Mesenchymal stem cell (in vitro differentiated cells and primary cell): ENCODE measurements around the gene CBX2.

Experiments
- DNase-seq: peaks from one replicate; pipeline ENCODE4 v3.0.0-alpha.2; 2013
- H2AFZ ChIP-seq: one replicate; pipeline ENCODE4 v1.6.1; 2013; ENCODE audit warnings: low read depth, mild to moderate bottlenecking, control low read depth, inconsistent platforms, low read length, moderate library complexity
- H2AK5ac ChIP-seq: 2 replicates; pipeline ENCODE4 v1.6.1; 2013; ENCODE audit warnings: low read length, moderate library complexity, mild to moderate bottlenecking, inconsistent platforms; ENCODE audit not compliant: severe bottlenecking
- H2BK120ac ChIP-seq: one replicate; pipeline ENCODE4 v1.6.1; 2013; ENCODE audit warnings: low read depth, mild to moderate bottlenecking, inconsistent platforms, low read length, moderate library complexity
- H2BK12ac ChIP-seq, 2 experiments: one replicate each; pipeline ENCODE4 v1.6.1; 2013; ENCODE audit warnings: inconsistent platforms in 2 of 2, low read length in 2 of 2, mild to moderate bottlenecking in 2 of 2, moderate library complexity in 2 of 2, control low read depth in 1 of 2
- H2BK15ac ChIP-seq: one replicate; pipeline ENCODE4 v1.6.1; 2013; ENCODE audit warnings: mild to moderate bottlenecking, low read depth, inconsistent platforms; ENCODE audit not compliant: poor library complexity, severe bottlenecking
- H2BK5ac ChIP-seq: 2 replicates; pipeline ENCODE4 v1.6.1; 2013; ENCODE audit warnings: low read depth, mild to moderate bottlenecking, low read length, control low read depth, inconsistent platforms; ENCODE audit not compliant: poor library complexity, severe bottlenecking
- H3K14ac ChIP-seq, 2 experiments: one replicate each; pipeline ENCODE4 v1.6.1; 2013; ENCODE audit warnings: inconsistent platforms in 2 of 2, low read length in 2 of 2, control low read depth in 1 of 2, mild to moderate bottlenecking in 1 of 2, moderate library complexity in 1 of 2
- H3K18ac ChIP-seq, 2 experiments: one replicate each; pipeline ENCODE4 v1.6.1; 2013; ENCODE audit warnings: inconsistent platforms in 2 of 2, low read length in 2 of 2, control low read depth in 1 of 2, low read depth in 1 of 2, mild to moderate bottlenecking in 1 of 2
- H3K23ac ChIP-seq, 2 experiments: one replicate each; pipeline ENCODE4 v1.6.1; 2013; ENCODE audit warnings: inconsistent platforms in 2 of 2, low read length in 2 of 2, mild to moderate bottlenecking in 2 of 2, moderate library complexity in 2 of 2, control low read depth in 1 of 2
- H3K27ac ChIP-seq: 2 replicates; pipeline ENCODE4 v1.5.1; 2013; ENCODE audit warnings: mild to moderate bottlenecking, moderate library complexity, low read length, control low read depth, inconsistent platforms; ENCODE audit not compliant: poor library complexity, severe bottlenecking
- H3K27me3 ChIP-seq, 2 experiments: 2 replicates each; pipeline versions ENCODE4 v1.6.1 to v1.7.0; 2013; ENCODE audit warnings: low read length in 2 of 2, mild to moderate bottlenecking in 2 of 2, moderate library complexity in 2 of 2, control low read depth in 1 of 2, inconsistent platforms in 1 of 2; ENCODE audit not compliant: control insufficient read depth in 1 of 2, insufficient read depth in 1 of 2
- H3K36me3 ChIP-seq, 2 experiments: 2 replicates each; pipeline versions ENCODE4 v1.6.1 to v1.7.0; 2013; ENCODE audit warnings: low read length in 2 of 2, control low read depth in 1 of 2, inconsistent platforms in 1 of 2, low read depth in 1 of 2, mild to moderate bottlenecking in 1 of 2; ENCODE audit not compliant: insufficient read depth in 2 of 2, control insufficient read depth in 1 of 2
- H3K4ac ChIP-seq, 2 experiments: one replicate each; pipeline ENCODE4 v1.6.1; 2013; ENCODE audit warnings: inconsistent platforms in 2 of 2, low read length in 2 of 2, mild to moderate bottlenecking in 2 of 2, moderate library complexity in 2 of 2, control low read depth in 1 of 2, low read depth in 1 of 2
- H3K4me1 ChIP-seq: 2 replicates; pipeline ENCODE4 v1.6.1; 2013; ENCODE audit warnings: low read depth, low read length, control low read depth; ENCODE audit not compliant: control insufficient read depth, insufficient read depth
- H3K4me2 ChIP-seq: 2 replicates; pipeline ENCODE4 v1.6.1; 2013; ENCODE audit warnings: low read length, mild to moderate bottlenecking, inconsistent platforms; ENCODE audit not compliant: poor library complexity, severe bottlenecking
- H3K4me3 ChIP-seq, 2 experiments: 2 replicates each; pipeline versions ENCODE4 v1.5.1 to v1.7.0; 2013; ENCODE audit warnings: low read length in 2 of 2, mild to moderate bottlenecking in 2 of 2, control low read depth in 1 of 2, low read depth in 1 of 2; ENCODE audit not compliant: insufficient read depth in 1 of 2
- H3K79me1 ChIP-seq: replicated peaks from 2 replicates; pipeline ENCODE4 v1.6.1; 2013; ENCODE audit warnings: mild to moderate bottlenecking, control low read depth, low read length, inconsistent platforms; ENCODE audit not compliant: poor library complexity, severe bottlenecking
- H3K9ac ChIP-seq: 2 replicates; pipeline ENCODE4 v1.7.0; 2013; ENCODE audit warnings: mild to moderate bottlenecking, low read length, moderate library complexity
- H3K9me3 ChIP-seq: 2 replicates; pipeline ENCODE4 v1.7.0; 2013; ENCODE audit warnings: mild to moderate bottlenecking, low read length; ENCODE audit not compliant: control insufficient read depth
- H4K8ac ChIP-seq: one replicate; pipeline ENCODE4 v1.6.1; 2013; ENCODE audit warnings: inconsistent platforms, mild to moderate bottlenecking, low read length, moderate library complexity
- H4K91ac ChIP-seq: one replicate; pipeline ENCODE4 v1.6.1; 2013; ENCODE audit warnings: mild to moderate bottlenecking, low read length, inconsistent platforms
- WGBS: methylation state at CpG from one replicate; pipeline ENCODE4 v1.1.7; 2013; ENCODE audit warnings: mixed read lengths; 5-methylcytosine and 5-hydroxymethylcytosine counted together

The CBX2 gene

GRCh38 chr17:79803421-79803996 is 25.6 kb downstream of the CBX2 start:
- Histone ChIP-seq H3K4ac (no peak overlapping the region), H3K9me3 (peaks cover 8% of the 10 kb centered on the region), H3K23ac (no peak overlapping the region), H2AFZ (no peak overlapping the region), H2BK15ac (no peak overlapping the region), H3K14ac (no peak overlapping the region), H4K91ac (no peak overlapping the region), H2BK5ac (no peak overlapping the region), H3K27ac (no peak overlapping the region), H3K27me3 (peaks cover 100% of the 10 kb centered on the region in 2 experiments), H3K4me2 (no peak overlapping the region), H3K4me3 (no peak overlapping the region), H2AK5ac (no peak overlapping the region), H3K18ac (peak overlapping the region in 1 of 2 experiments; percentile 18), H3K36me3 (no peaks in the 10 kb centered on the region), H3K4me1 (peaks cover 31% of the 10 kb centered on the region), H2BK12ac (no peak overlapping the region), H3K79me1 (no peaks in the 10 kb centered on the region), H3K9ac (no peak overlapping the region), H4K8ac (no peak overlapping the region), H2BK120ac (no peak overlapping the region)
- 11% methylated on average over 31 of the region's 31 CpGs for WGBS
- no peak for DNase-seq

DNA sequence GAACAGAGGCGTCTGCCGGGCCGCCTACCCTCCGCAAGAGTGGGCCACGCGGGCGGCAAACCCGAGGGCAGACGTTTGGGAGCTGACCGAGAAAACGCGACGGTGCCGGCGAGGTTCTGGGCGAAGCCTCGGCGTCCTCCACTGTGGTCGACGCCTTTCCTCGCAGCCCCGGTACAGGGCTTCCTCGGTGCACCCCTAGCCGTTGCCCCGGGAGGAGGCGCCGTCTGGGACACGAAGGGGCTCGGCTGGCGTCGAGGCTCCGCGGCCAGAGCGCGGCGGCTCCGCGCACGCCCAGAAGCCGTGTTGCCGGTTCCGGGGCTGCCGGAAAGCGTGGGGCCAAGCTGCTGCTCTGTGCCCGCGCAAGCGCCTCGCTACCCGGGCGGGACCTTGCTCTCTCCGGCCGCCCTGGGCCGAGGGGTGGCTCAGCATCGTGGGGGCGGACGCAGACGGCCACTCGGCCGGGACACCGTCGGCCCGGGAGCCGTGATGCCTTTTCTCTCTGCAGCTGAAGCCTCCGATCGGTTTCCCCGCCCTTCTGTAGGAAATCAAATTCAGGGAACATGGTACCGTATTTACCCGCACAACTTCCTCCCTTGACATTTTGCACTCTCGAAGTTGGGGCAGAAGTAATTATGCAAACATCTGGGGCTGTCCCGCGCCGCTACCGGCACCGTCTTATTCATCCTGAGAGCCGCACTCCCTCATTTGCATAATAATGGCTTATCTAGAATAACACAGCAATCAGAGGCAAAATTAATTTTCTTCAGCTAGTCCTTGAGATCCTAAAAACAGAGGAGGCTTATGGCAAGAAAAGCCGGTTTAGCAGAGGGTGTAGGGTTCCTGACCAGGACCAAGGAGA is 26.3 kb downstream of the CBX2 start:
- Histone ChIP-seq H4K91ac (peak overlapping the region; percentile 2), H3K36me3 (no peaks in the 10 kb centered on the region), H3K23ac (no peak overlapping the region), H3K4ac (no peak overlapping the region), H3K4me2 (peak overlapping the region; percentile 40), H2AK5ac (no peak overlapping the region), H3K27me3 (peaks cover 100% of the 10 kb centered on the region in 2 experiments), H2BK15ac (no peak overlapping the region), H3K27ac (no peak overlapping the region), H3K4me3 (no peak overlapping the region), H3K4me1 (peaks cover 27% of the 10 kb centered on the region), H3K14ac (no peak overlapping the region), H2BK12ac (peak overlapping the region in 1 of 2 experiments; percentile 21), H3K79me1 (no peaks in the 10 kb centered on the region), H3K9ac (no peak overlapping the region), H2BK5ac (no peak overlapping the region), H3K18ac (peak overlapping the region in 1 of 2 experiments; percentile 18), H4K8ac (no peak overlapping the region), H2BK120ac (no peak overlapping the region), H2AFZ (no peak overlapping the region), H3K9me3 (peaks cover 8% of the 10 kb centered on the region)
- DNase-seq: no peak
- WGBS: 3% methylated on average over 74 of the region's 76 CpGs

- Histone ChIP-seq H3K9me3 (peaks cover 8% of the 10 kb centered on the region), H3K4me2 (no peak overlapping the region), H3K27me3 (peaks cover 95 to 97% of the 10 kb centered on the region in 2 experiments), H3K14ac (no peak overlapping the region), H3K9ac (no peak overlapping the region), H2AFZ (no peak overlapping the region), H4K8ac (no peak overlapping the region), H4K91ac (no peak overlapping the region), H3K18ac (no peak overlapping the region), H3K79me1 (no peaks in the 10 kb centered on the region), H3K27ac (no peak overlapping the region), H3K36me3 (no peaks in the 10 kb centered on the region), H2BK5ac (no peak overlapping the region), H3K4ac (no peak overlapping the region), H3K4me1 (peaks cover 30% of the 10 kb centered on the region), H3K23ac (peak overlapping the region in 1 of 2 experiments; percentile 42), H2BK12ac (no peak overlapping the region), H2BK15ac (no peak overlapping the region), H3K4me3 (no peak overlapping the region), H2BK120ac (no peak overlapping the region), H2AK5ac (no peak overlapping the region)
- WGBS: 18% methylated on average over 17 of the region's 22 CpGs
- no peak for DNase-seq
Measured at GRCh38 chr17:79804856-79805696, 27.1 kb downstream of the CBX2 start.

GRCh38 chr17:79806446-79806760 is 28.5 kb downstream of the CBX2 start:
- Histone ChIP-seq H4K91ac (no peak overlapping the region), H3K27me3 (peaks cover 92 to 96% of the 10 kb centered on the region in 2 experiments), H3K18ac (no peak overlapping the region), H2BK5ac (no peak overlapping the region), H3K79me1 (no peaks in the 10 kb centered on the region), H3K23ac (no peak overlapping the region), H2BK12ac (no peak overlapping the region), H3K9me3 (peaks cover 8% of the 10 kb centered on the region), H4K8ac (no peak overlapping the region), H3K4me1 (peaks cover 29% of the 10 kb centered on the region), H3K4me2 (no peak overlapping the region), H2BK15ac (no peak overlapping the region), H3K4me3 (no peak overlapping the region), H3K36me3 (no peaks in the 10 kb centered on the region), H2AK5ac (no peak overlapping the region), H2AFZ (no peak overlapping the region), H2BK120ac (no peak overlapping the region), H3K4ac (no peak overlapping the region), H3K9ac (no peak overlapping the region), H3K14ac (no peak overlapping the region), H3K27ac (no peak overlapping the region)
- no peak for DNase-seq
- WGBS: 6% methylated on average over 2 of the region's 4 CpGs
